H9 (cell line): ENCODE data around the gene ARFGEF2. TPM values are rescaled to one million over a fixed set of nuclear protein-coding genes. Genes with fewer than 3 reads are reported as not detected.

Source experiments
- DNase-seq: peaks from one replicate; pipeline ENCODE4 v3.0.0-alpha.2; 2017
- H2AFZ ChIP-seq: one replicate; pipeline ENCODE4 v1.6.1; 2013; ENCODE audit warnings: mild to moderate bottlenecking, low read length, control low read depth, moderate library complexity
- H2AK5ac ChIP-seq: 2 replicates; pipeline ENCODE4 v1.6.1; 2013; ENCODE audit warnings: low read length, control low read depth, mixed read lengths; ENCODE audit not compliant: insufficient read length
- H2BK120ac ChIP-seq: one replicate; pipeline ENCODE4 v1.6.1; 2013; ENCODE audit warnings: low read depth, mild to moderate bottlenecking, low read length, control low read depth, inconsistent platforms; ENCODE audit not compliant: poor library complexity, severe bottlenecking
- H2BK12ac ChIP-seq: 2 replicates; pipeline ENCODE4 v1.6.1; 2013; ENCODE audit warnings: low read length, control low read depth, mixed read lengths, low read depth; ENCODE audit not compliant: insufficient read length
- H2BK15ac ChIP-seq: 2 replicates; pipeline ENCODE4 v1.6.1; 2013; ENCODE audit warnings: low read depth, low read length, control low read depth
- H2BK20ac ChIP-seq: one replicate; pipeline ENCODE4 v1.6.1; 2013; ENCODE audit warnings: low read depth, mild to moderate bottlenecking, low read length, control low read depth, inconsistent platforms; ENCODE audit not compliant: poor library complexity, severe bottlenecking
- H2BK5ac ChIP-seq: 2 replicates; pipeline ENCODE4 v1.6.1; 2013; ENCODE audit warnings: low read length, control low read depth, mixed read lengths; ENCODE audit not compliant: insufficient read length
- H3K14ac ChIP-seq: 2 replicates; pipeline ENCODE4 v1.6.1; 2013; ENCODE audit warnings: low read length, control low read depth; ENCODE audit not compliant: insufficient read depth
- H3K18ac ChIP-seq: 2 replicates; pipeline ENCODE4 v1.6.1; 2013; ENCODE audit warnings: low read depth, mild to moderate bottlenecking, mixed read lengths, low read length, control low read depth; ENCODE audit not compliant: insufficient read length
- H3K23ac ChIP-seq: 2 replicates; pipeline ENCODE4 v1.6.1; 2013; ENCODE audit warnings: low read length, control low read depth, mixed read lengths, low read depth; ENCODE audit not compliant: insufficient read length
- H3K23me2 ChIP-seq: 2 replicates; pipeline ENCODE4 v1.6.1; 2013; ENCODE audit warnings: low read depth, mild to moderate bottlenecking, mixed read lengths, low read length, control low read depth; ENCODE audit not compliant: insufficient read length, poor library complexity, severe bottlenecking
- H3K27ac ChIP-seq: 2 replicates; pipeline ENCODE4 v1.5.1; 2013; ENCODE audit warnings: low read length, control low read depth, mixed read lengths, low read depth; ENCODE audit not compliant: insufficient read length
- H3K27me3 ChIP-seq: 2 replicates; pipeline ENCODE4 v1.6.1; 2013; ENCODE audit warnings: low read length, control low read depth, inconsistent platforms; ENCODE audit not compliant: insufficient read depth
- H3K4ac ChIP-seq: 2 replicates; pipeline ENCODE4 v1.6.1; 2013; ENCODE audit warnings: low read depth, mild to moderate bottlenecking, control low read depth, inconsistent platforms, low read length, moderate library complexity
- H3K4me1 ChIP-seq: 2 replicates; pipeline ENCODE4 v1.6.1; 2013; ENCODE audit warnings: low read length, control low read depth, inconsistent platforms; ENCODE audit not compliant: insufficient read depth
- H3K4me2 ChIP-seq: 2 replicates; pipeline ENCODE4 v1.6.1; 2013; ENCODE audit warnings: low read length, control low read depth, mixed read lengths; ENCODE audit not compliant: insufficient read length, insufficient read depth
- H3K56ac ChIP-seq: 2 replicates; pipeline ENCODE4 v1.6.1; 2013; ENCODE audit warnings: low read depth, mild to moderate bottlenecking, mixed read lengths, low read length, control low read depth; ENCODE audit not compliant: insufficient read length
- H3K79me1 ChIP-seq: 2 replicates; pipeline ENCODE4 v1.6.1; 2013; ENCODE audit warnings: low read depth, mild to moderate bottlenecking, moderate library complexity, low read length, control low read depth, inconsistent platforms; ENCODE audit not compliant: insufficient read depth, poor library complexity, severe bottlenecking
- H3K79me2 ChIP-seq: 2 replicates; pipeline ENCODE4 v1.6.1; 2013; ENCODE audit warnings: low read length, control low read depth, inconsistent platforms; ENCODE audit not compliant: insufficient read depth
- H3K9ac ChIP-seq: 2 replicates; pipeline ENCODE4 v1.6.1; 2013; ENCODE audit warnings: low read length, control low read depth, mixed read lengths; ENCODE audit not compliant: insufficient read length; ENCODE audit errors: extremely low read depth
- H3K9me3 ChIP-seq: one replicate; pipeline ENCODE4 v1.6.1; 2013; ENCODE audit warnings: low read depth, low read length, inconsistent platforms; ENCODE audit not compliant: control insufficient read depth
- H3T11ph ChIP-seq: one replicate; pipeline ENCODE4 v1.6.1; 2013; ENCODE audit warnings: mild to moderate bottlenecking, low read length, control low read depth, inconsistent platforms
- H4K20me1 ChIP-seq: one replicate; pipeline ENCODE4 v1.6.1; 2013; ENCODE audit not compliant: control insufficient read depth, insufficient read length, insufficient read depth
- H4K5ac ChIP-seq: 2 replicates; pipeline ENCODE4 v1.6.1; 2013; ENCODE audit warnings: low read depth, mild to moderate bottlenecking, mixed read lengths, low read length, control low read depth; ENCODE audit not compliant: insufficient read length
- H4K8ac ChIP-seq: replicated peaks from 2 replicates; pipeline ENCODE4 v1.6.1; 2013; ENCODE audit warnings: low read length, control low read depth, mixed read lengths, low read depth; ENCODE audit not compliant: insufficient read length
- H4K91ac ChIP-seq: 2 replicates; pipeline ENCODE4 v1.6.1; 2013; ENCODE audit warnings: low read depth, mild to moderate bottlenecking, moderate library complexity, mixed read lengths, low read length, control low read depth; ENCODE audit not compliant: insufficient read length
- H3K27ac Mint-ChIP-seq, 3 experiments: 2 replicates in 2 of 3; 3 replicates in 1 of 3; pipeline ENCODE4 v1.8.0; 2020 to 2021; ENCODE audit warnings: mixed read lengths in 3 of 3, mild to moderate bottlenecking in 1 of 3, moderate library complexity in 1 of 3
- H3K27me3 Mint-ChIP-seq: 2 replicates; pipeline ENCODE4 v1.8.0; 2021; ENCODE audit warnings: low read depth, mild to moderate bottlenecking, moderate library complexity, mixed read lengths
- H3K36me3 Mint-ChIP-seq, 3 experiments: 2 replicates in 2 of 3; 3 replicates in 1 of 3; pipeline ENCODE4 v1.8.0; 2020 to 2021; ENCODE audit warnings: low read depth in 3 of 3, mixed read lengths in 3 of 3; ENCODE audit not compliant: insufficient read depth in 1 of 3
- H3K4me1 Mint-ChIP-seq, 2 experiments: 2 replicates each; pipeline ENCODE4 v1.8.0; 2020; ENCODE audit warnings: mixed read lengths in 2 of 2
- H3K4me3 Mint-ChIP-seq, 2 experiments: 2 replicates in 1 of 2; 3 replicates in 1 of 2; pipeline ENCODE4 v1.8.0; 2020 to 2021; ENCODE audit warnings: mild to moderate bottlenecking in 2 of 2, mixed read lengths in 2 of 2, moderate library complexity in 1 of 2
- H3K9me3 Mint-ChIP-seq, 2 experiments: 2 replicates in 1 of 2; 3 replicates in 1 of 2; pipeline ENCODE4 v1.8.0; 2020; ENCODE audit warnings: mild to moderate bottlenecking in 2 of 2, mixed read lengths in 2 of 2, moderate library complexity in 1 of 2
- CTCF ChIP-seq: fragments of 200-600 bp; sonication (generic); conservative IDR thresholded peaks from 3 replicates; pipeline ENCODE4 v1.8.0; 2021; ENCODE audit warnings: antibody characterized with exemption, mild to moderate bottlenecking
- WGBS: extraction: QIAGEN DNeasy Blood & Tissue Kit; methylation state at CpG from one replicate; pipeline ENCODE4 v1.1.7; 2013; ENCODE audit warnings: missing lambda C conversion rate, low lambda C conversion rate, mixed read lengths; ENCODE audit not compliant: insufficient read length; ENCODE audit errors: extremely low coverage; 5-methylcytosine and 5-hydroxymethylcytosine counted together
- total RNA-seq: library from RNA; stranded (reverse); gene quantifications from 2 replicates; pipeline ENCODE4 v1.2.1, GENCODE V29; 2021

The ARFGEF2 gene
- total RNA-seq, 1 experiment from 2014 or later: 16.6 TPM

- Histone ChIP-seq H3K9ac (peak within 1 kb of the TSS; percentile 98), H3K27ac (peak within 1 kb of the TSS; percentile 5), H3K14ac (peak within 1 kb of the TSS; percentile 100), H4K8ac (peak within 1 kb of the TSS; percentile 20), H4K5ac (peak within 1 kb of the TSS; percentile 86), H2BK15ac (no peak within 1 kb of the TSS), H3T11ph (no peak within 1 kb of the TSS), H3K79me1 (no peaks in the 10 kb centered on the region), H4K20me1 (no peaks in the 10 kb centered on the region), H3K4ac (peak within 1 kb of the TSS; percentile 88; the same call in 1 of the 2 replicates), H3K4me2 (peak within 1 kb of the TSS; percentile 94), H2AK5ac (peak within 1 kb of the TSS; percentile 7), H2AFZ (no peak within 1 kb of the TSS), H3K79me2 (peaks cover 42% of the 10 kb centered on the region), H2BK12ac (no peak within 1 kb of the TSS), H2BK5ac (no peak within 1 kb of the TSS), H3K56ac (no peak within 1 kb of the TSS), H3K23me2 (peaks cover 5% of the 10 kb centered on the region), H3K4me1 (no peaks in the 10 kb centered on the region; the same call in 1 of the 2 replicates), H2BK120ac (peak within 1 kb of the TSS; percentile 95), H3K9me3 (no peaks in the 10 kb centered on the region), H3K23ac (no peak within 1 kb of the TSS), H2BK20ac (no peak within 1 kb of the TSS), H4K91ac (peak within 1 kb of the TSS; percentile 89), H3K18ac (peak within 1 kb of the TSS; percentile 97), H3K27me3 (no peaks in the 10 kb centered on the region)
- WGBS: no CpG with 5 or more reads among the region's 80 CpGs
- Mint-ChIP-seq H3K4me3 (peak within 1 kb of the TSS; percentile 92 to 97), H3K27me3 (peaks cover 2% of the 10 kb centered on the region; the same call in 1 of the 2 replicates), H3K27ac (peak within 1 kb of the TSS; percentile 99), H3K4me1 (peaks cover 23 to 27% of the 10 kb centered on the region in 2 experiments), H3K9me3 (no peaks in the 10 kb centered on the region; a peak in 1 of 5 replicates), H3K36me3 (peaks cover 30 to 37% (median 32%) of the 10 kb centered on the region in 3 experiments)
- peak; percentile 94 for DNase-seq
- no peak for TF ChIP-seq CTCF
Measured at GRCh38 chr20:49046087-49046900, 124.8 kb downstream of the ARFGEF2 start, which contains the start of gene CSE1L. TSS of gene CSE1L (plus strand) at chr20:49046312. CDS start at chr20:49058464, 12,152 bp downstream.
